Activated naive CD4-positive, alpha-beta T cell treated with anti-CD3 and anti-CD28 coated beads, Interleukin-2, amount 50 U/mL, for 72 hours (primary cell): ENCODE data around the gene FAM118B. TPM values are rescaled to one million over a fixed set of nuclear protein-coding genes. Genes with fewer than 3 reads are reported as not detected.
"Not testable (repeated sequence)": the region's sequence is repeated elsewhere in the genome, so short reads cannot be mapped to it uniquely, and the experiment has no call there.

Experiments
- ATAC-seq, 2 donors: fragments of 150-1000 bp; cut with Tn5 transposase; 2 replicates each; pipeline ENCODE4 v1.10.0; 2021; ENCODE audit warnings: mild to moderate bottlenecking in 2 of 2, moderate library complexity in 2 of 2
- DNase-seq, 2 donors: peaks; one replicate each; pipeline ENCODE4 v3.0.0; 2021 to 2022; ENCODE audit warnings: low spot score in 2 of 2
- H3K27ac Mint-ChIP-seq, 2 donors: one replicate each; pipeline ENCODE4 v1.8.0; 2022; ENCODE audit warnings: mild to moderate bottlenecking in 2 of 2, mixed read lengths in 2 of 2
- H3K36me3 Mint-ChIP-seq, 2 donors: one replicate each; pipeline ENCODE4 v1.8.0; 2022; ENCODE audit warnings: mixed read lengths in 2 of 2
- H3K9me3 Mint-ChIP-seq, 2 donors: one replicate each; pipeline ENCODE4 v1.8.0; 2022; ENCODE audit warnings: mixed read lengths in 2 of 2
- total RNA-seq, 2 donors: library from RNA; stranded (reverse); gene quantifications; one replicate each; pipeline ENCODE4 v1.2.3, GENCODE V29; 2022

Gene FAM118B
- total RNA-seq, 2 donors from 2014 or later, result 6.1 to 15.6 TPM

GRCh38 chr11:126280595-126280994 is 69.0 kb downstream of the FAM118B start:
- peak overlapping the region; percentile 1 to 31 for H3K27ac Mint-ChIP-seq
- H3K36me3 Mint-ChIP-seq, result peaks cover 21 to 23% of the 10 kb centered on the region in 2 donors
- ATAC-seq, result no peak
- H3K9me3 Mint-ChIP-seq, result no peaks in the 10 kb centered on the region
- no peak for DNase-seq

- no peak for ATAC-seq
- H3K36me3 Mint-ChIP-seq, result peaks cover 17 to 18% of the 10 kb centered on the region in 2 donors
- H3K9me3 Mint-ChIP-seq, result no peaks in the 10 kb centered on the region
- DNase-seq, result no peak
- H3K27ac Mint-ChIP-seq, result peak overlapping the region in 1 of 2 donors; percentile 60
Observed at GRCh38 chr11:126281245-126281644, 69.7 kb downstream of the FAM118B start.

- no peak for ATAC-seq
- Mint-ChIP-seq H3K27ac (peak overlapping the region; percentile 77 to 90), H3K36me3 (peaks cover 17 to 18% of the 10 kb centered on the region in 2 donors), H3K9me3 (no peaks in the 10 kb centered on the region)
- no peak for DNase-seq
Observed at GRCh38 chr11:126281666-126282175, 70.1 kb downstream of the FAM118B start.

DNA sequence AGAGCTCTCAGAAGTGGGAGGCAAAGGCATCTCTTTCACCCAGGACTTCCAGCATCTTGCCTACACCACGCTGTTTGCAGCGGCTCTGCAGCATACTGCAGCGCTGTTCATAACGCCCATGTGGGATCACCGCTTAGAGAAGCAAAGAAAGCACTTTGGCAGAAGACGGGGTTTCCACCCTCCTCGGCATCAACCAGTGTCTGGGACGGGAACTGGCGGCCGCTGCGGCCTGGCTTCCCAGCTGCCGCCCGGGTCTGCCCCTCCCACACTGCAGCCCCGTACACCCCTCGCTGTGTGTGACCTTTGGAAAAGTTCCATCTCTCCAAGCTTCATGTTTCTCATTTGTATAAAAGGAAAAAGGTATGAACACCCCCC is 70.8 kb downstream of the FAM118B start:
- Mint-ChIP-seq H3K27ac (peak overlapping the region; percentile 90 to 97), H3K9me3 (no peaks in the 10 kb centered on the region), H3K36me3 (peaks cover 17% of the 10 kb centered on the region in 2 donors)
- peak; percentile 22 for ATAC-seq
- DNase-seq, result peak; percentile 25 to 64

DNA sequence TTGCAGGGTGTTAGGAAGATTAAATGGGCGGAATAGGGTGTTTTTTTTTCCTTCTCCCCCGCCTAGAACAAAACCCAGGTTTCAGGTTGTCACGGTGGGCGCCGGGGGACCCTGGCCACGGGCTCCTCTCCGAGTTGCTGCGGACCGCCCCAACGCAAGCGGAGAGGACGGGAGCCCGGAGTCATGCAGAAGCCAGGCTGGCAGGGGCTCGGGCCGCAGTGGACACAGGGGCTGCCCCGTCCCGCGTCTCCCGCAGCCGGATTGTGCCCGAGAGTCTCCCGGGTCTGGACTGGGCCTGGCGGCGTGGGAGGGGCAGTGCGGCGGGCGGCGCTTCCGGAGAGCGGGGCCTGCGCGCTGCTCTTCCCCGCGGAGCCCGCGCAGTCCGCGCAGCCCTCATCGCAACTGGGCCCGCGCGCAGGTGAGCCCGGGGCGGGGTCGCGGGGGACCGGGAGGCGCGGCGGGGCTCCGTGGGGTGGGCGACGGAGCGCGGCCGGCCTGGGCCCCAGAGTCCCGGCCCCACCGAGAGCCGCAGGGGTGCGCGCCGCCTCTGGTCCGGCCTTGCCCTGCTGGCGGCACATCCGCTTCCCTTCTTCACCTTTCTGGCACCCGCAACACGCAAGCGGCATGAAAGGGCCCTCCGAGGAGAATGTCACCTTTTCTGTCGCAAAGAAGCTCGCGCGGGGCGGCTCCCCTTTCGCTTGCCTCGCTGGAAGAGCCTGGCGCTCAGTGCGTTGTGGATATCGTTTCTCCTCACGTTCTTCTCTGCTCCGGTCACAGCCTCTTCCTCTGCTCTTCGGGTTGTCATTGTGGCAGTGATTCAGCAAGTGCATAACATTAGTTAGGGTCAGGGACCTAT is 71.4 kb downstream of the FAM118B start, which contains the start of gene TIRAP:
Gene TIRAP, plus strand, starts transcription at position 358 of the 856 bp plus-strand sequence. CDS start 7,802 bp downstream, outside the sequence.
- H3K27ac Mint-ChIP-seq, result peak within 1 kb of the TSS; percentile 90 to 97
- peak; percentile 64 to 77 for ATAC-seq
- peak; percentile 58 to 79 for DNase-seq
- H3K36me3 Mint-ChIP-seq, result peaks cover 12 to 19% of the 10 kb centered on the region in 2 donors
- H3K9me3 Mint-ChIP-seq, result no peaks in the 10 kb centered on the region

DNA sequence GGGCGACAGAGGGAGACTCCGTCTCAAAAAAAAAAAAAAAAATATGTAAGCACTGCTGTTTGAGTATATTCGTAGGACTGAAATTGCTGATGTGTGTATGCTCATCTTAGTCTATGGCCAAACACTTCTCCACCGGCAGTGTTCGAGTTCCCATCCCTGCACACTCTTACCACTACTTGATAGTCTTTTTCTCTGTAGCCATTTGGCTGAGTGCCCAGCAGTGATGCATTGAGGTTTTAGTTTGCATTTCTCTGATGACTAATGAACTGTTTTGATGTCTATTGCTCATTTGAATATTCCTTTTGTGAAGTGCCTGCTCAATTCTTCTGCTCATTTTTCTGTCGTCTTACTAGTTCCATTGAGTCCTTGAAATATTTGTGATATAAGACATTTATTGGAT is 73.2 kb downstream of the FAM118B start:
- Mint-ChIP-seq H3K9me3 (no peaks in the 10 kb centered on the region), H3K27ac (peak overlapping the region in 1 of 2 donors; percentile 55), H3K36me3 (peaks cover 7 to 16% of the 10 kb centered on the region in 2 donors)
- DNase-seq (peak; percentile 72 to 80), ATAC-seq (peak; percentile 50 to 77)

GRCh38 chr11:126288237-126288636 is 76.7 kb downstream of the FAM118B start:
- Mint-ChIP-seq H3K27ac (no peak overlapping the region), H3K36me3 (peaks cover 0 to 11% of the 10 kb centered on the region in 2 donors), H3K9me3 (no peaks in the 10 kb centered on the region)
- DNase-seq, result no peak
- no peak for ATAC-seq

- H3K9me3 Mint-ChIP-seq, result no peaks in the 10 kb centered on the region
- no peak overlapping the region for H3K27ac Mint-ChIP-seq
- peaks cover 0 to 12% of the 10 kb centered on the region in 2 donors for H3K36me3 Mint-ChIP-seq
Observed at GRCh38 chr11:126290887-126291286, 79.3 kb downstream of the FAM118B start.

DNA sequence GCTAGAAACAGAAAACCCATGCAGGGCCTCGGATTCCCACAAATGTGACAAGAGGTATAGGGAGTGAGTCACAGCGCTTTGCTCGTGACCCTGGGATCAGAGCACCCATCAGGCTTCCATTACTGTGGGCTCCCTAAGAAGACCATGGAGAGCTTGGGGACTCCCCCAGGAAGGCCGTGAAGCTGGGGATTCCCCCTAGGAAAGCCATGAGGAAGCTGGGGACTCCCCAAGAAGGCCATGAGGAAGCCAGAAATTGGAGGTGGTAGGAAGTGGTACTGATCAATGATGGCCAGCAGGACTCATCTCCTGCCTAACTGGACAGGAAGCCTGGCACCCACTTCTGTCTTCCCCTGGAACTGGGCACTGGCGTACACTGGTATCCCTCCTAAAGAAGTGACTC is 82.1 kb downstream of the FAM118B start:
- peak in 1 of 2 donors; percentile 94 for ATAC-seq
- peak overlapping the region; percentile 28 to 70 for H3K27ac Mint-ChIP-seq

More at GRCh38 chr11:126290887-126291286, 79.3 kb downstream of the FAM118B start:
- DNase-seq (no peak), ATAC-seq (no peak)

GRCh38 chr11:126297004-126297403 is 85.4 kb downstream of the FAM118B start:
- H3K27ac Mint-ChIP-seq, result no peak overlapping the region
- peaks cover 0 to 6% of the 10 kb centered on the region in 2 donors for H3K36me3 Mint-ChIP-seq
- no peak for ATAC-seq
- DNase-seq, result no peak
- no peaks in the 10 kb centered on the region for H3K9me3 Mint-ChIP-seq

More for the DNA sequence above, 82.1 kb downstream of the FAM118B start:
- Mint-ChIP-seq H3K36me3 (peaks cover 0 to 6% of the 10 kb centered on the region in 2 donors), H3K9me3 (no peaks in the 10 kb centered on the region)
- DNase-seq, result peak in 1 of 2 donors; percentile 61

DNA sequence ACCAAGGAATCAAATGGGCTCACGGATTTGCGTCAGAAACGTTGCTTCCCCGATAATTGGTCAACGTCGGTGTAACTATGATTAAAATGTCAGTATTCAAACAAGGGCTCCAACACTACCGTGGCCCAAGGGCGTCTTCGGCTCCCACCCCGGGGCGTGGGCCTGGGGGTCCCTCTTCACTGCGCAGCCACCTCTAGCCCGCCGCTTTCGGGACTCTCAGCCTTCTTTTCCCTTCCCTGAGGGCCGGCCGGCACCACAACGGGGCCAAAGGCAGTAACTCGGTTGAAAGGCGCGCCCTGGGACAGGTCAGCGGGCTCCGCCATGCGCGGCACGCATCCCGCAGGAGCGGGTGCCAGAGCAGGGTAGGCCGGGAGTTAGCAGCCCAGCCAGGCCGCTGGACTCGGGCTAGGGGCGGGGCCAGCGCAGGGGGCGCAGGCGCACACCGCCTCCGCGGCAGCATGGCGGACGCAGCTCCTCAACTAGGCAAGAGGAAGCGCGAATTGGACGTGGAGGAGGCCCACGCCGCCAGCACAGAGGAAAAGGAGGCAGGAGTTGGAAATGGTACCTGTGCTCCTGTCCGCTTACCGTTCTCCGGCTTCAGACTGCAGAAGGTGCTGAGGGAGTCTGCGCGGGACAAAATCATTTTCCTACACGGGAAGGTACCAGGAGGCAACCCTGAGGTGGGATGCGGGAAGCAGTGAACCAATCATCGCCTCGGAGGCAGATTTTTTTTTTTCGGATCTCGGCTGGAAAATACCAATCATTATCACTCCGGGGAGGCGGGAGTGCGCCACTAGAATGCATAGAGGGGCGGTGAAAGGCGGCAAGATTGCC is 92.3 kb downstream of the FAM118B start, which contains the start of gene DCPS:
Gene DCPS, plus strand, starts transcription at position 438 of the 834 bp plus-strand sequence. Its CDS starts 21 bp downstream, at position 459.
- ATAC-seq (peak; percentile 93 to 94), DNase-seq (peak; percentile 88 to 94)
- no peaks in the 10 kb centered on the region for H3K9me3 Mint-ChIP-seq
- peak within 1 kb of the TSS; percentile 90 to 99 for H3K27ac Mint-ChIP-seq
- peaks cover 25 to 33% of the 10 kb centered on the region in 2 donors for H3K36me3 Mint-ChIP-seq

- peaks cover 25 to 33% of the 10 kb centered on the region in 2 donors for H3K36me3 Mint-ChIP-seq
- ATAC-seq (peak; percentile 6 to 15), DNase-seq (no peak)
- no peaks in the 10 kb centered on the region for H3K9me3 Mint-ChIP-seq
- H3K27ac Mint-ChIP-seq, result peak overlapping the region; percentile 90 to 99
Observed at GRCh38 chr11:126304457-126305075, 93.0 kb downstream of the FAM118B start.

DNA sequence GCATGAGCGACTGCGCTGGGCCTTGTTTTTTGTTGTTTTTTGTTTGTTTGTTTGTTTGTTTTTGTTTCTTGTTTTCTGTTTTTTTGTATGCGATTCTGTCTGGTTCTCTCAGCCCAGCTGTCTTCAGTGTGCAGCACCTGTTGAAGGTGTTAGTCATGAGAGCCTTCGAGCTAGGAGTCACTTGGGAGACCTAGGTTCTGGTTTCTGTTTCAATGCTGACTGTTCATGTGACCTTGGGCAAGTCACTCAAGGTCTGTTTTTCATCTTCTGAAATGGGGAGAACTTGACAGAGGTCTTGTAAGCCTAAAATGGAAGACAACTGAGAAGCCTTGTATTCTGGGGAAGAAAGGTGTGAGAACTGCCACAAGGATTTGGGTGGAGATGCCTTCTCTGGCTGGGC is 94.1 kb downstream of the FAM118B start:
- H3K9me3 Mint-ChIP-seq, result no peaks in the 10 kb centered on the region
- peak overlapping the region; percentile 83 to 90 for H3K27ac Mint-ChIP-seq
- peaks cover 25 to 33% of the 10 kb centered on the region in 2 donors for H3K36me3 Mint-ChIP-seq
- no peak for DNase-seq
- ATAC-seq, result peak; percentile 62 to 65

DNA sequence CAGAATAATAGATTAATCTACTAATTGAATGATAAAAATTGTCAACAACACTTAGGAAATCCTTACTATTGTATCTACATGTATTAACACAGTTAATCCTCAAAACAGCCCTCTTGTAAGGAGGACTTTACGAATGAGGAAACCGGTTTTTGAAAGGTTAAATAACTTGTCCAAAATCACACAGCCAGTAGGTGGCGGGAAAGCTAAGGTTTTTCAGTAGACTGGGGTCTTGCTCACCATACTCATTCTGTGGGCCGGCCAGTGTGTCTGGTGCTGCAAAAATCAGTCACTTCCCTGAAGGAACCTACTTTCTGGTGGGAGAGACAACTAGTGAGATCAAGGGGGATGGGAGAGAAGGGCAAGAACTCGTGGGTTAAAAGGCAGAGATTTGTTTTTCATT is 96.1 kb downstream of the FAM118B start:
- H3K36me3 Mint-ChIP-seq, result peaks cover 25 to 29% of the 10 kb centered on the region in 2 donors
- H3K27ac Mint-ChIP-seq, result no peak overlapping the region
- ATAC-seq (no peak), DNase-seq (no peak)
- no peaks in the 10 kb centered on the region for H3K9me3 Mint-ChIP-seq

DNA sequence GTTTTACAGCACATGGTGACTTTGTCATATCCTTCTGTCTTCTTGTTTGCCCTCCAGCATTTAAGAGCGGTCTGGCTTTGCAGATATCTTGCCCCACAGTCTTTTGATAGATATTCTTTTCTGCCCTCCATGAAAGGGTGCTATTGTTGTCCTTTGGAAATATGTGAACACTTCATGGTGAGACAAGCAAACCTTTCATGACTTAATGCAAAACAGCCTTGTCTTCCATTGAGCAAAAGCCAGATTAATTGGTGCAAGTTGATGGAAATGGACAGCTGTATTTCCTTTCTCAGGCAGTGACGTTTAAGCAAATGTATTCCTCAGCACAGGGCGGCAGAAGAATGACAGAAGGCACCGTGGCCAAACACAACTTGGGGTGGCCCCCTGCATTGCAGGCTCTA is 96.7 kb downstream of the FAM118B start:
- no peak for ATAC-seq
- Mint-ChIP-seq H3K27ac (no peak overlapping the region), H3K9me3 (no peaks in the 10 kb centered on the region), H3K36me3 (peaks cover 20 to 24% of the 10 kb centered on the region in 2 donors)
- no peak for DNase-seq

- peaks cover 15 to 20% of the 10 kb centered on the region in 2 donors for H3K36me3 Mint-ChIP-seq
- ATAC-seq, result not testable (repeated sequence)
Observed at GRCh38 chr11:126308771-126309170, 97.2 kb downstream of the FAM118B start.

More at GRCh38 chr11:126308771-126309170, 97.2 kb downstream of the FAM118B start:
- H3K27ac Mint-ChIP-seq, H3K9me3 Mint-ChIP-seq, DNase-seq: not testable (repeated sequence)
